Iris pigment epithelial cell (primary cell): Measurements from ENCODE around the gene SUMO4.
"Not testable (repeated sequence)": the region's sequence is repeated elsewhere in the genome, so short reads cannot be mapped to it uniquely, and the experiment has no call there.

Experiments
- DNase-seq: peaks from one replicate; pipeline ENCODE4 v3.0.0-alpha.2; 2011; ENCODE audit warnings: low read depth

Gene SUMO4

GRCh38 chr6:149431905-149432775 lies 32.1 kb downstream of the SUMO4 start:
- peak; percentile 64 for DNase-seq

GRCh38 chr6:149433405-149433804 lies 33.3 kb downstream of the SUMO4 start:
- DNase-seq: no peak

- DNase-seq: no peak
These were observed 33.8 kb downstream of the SUMO4 start for GRCh38 chr6:149433881-149434280.

GRCh38 chr6:149435919-149436586 lies 36.0 kb downstream of the SUMO4 start:
- no peak for DNase-seq

- DNase-seq: no peak
These were observed 36.6 kb downstream of the SUMO4 start for GRCh38 chr6:149436647-149437046.

- no peak for DNase-seq
These were observed 37.1 kb downstream of the SUMO4 start for GRCh38 chr6:149437212-149437611.

GRCh38 chr6:149438855-149439254 lies 38.8 kb downstream of the SUMO4 start:
- DNase-seq: no peak

GRCh38 chr6:149439626-149440025 lies 39.6 kb downstream of the SUMO4 start:
- no peak for DNase-seq

- no peak for DNase-seq
These were observed 40.9 kb downstream of the SUMO4 start for GRCh38 chr6:149440735-149441671.

GRCh38 chr6:149441740-149442139 lies 41.7 kb downstream of the SUMO4 start:
- no peak for DNase-seq

GRCh38 chr6:149443411-149444181 lies 43.5 kb downstream of the SUMO4 start:
- peak; percentile 69 for DNase-seq

GRCh38 chr6:149444360-149445094 lies 44.5 kb downstream of the SUMO4 start:
- DNase-seq: not testable (repeated sequence)

GRCh38 chr6:149445095-149445466 lies 45.0 kb downstream of the SUMO4 start:
- no peak for DNase-seq

- no peak for DNase-seq
These were observed 45.5 kb downstream of the SUMO4 start for GRCh38 chr6:149445573-149445972.

GRCh38 chr6:149446791-149447376 lies 46.8 kb downstream of the SUMO4 start:
- DNase-seq: no peak

- no peak for DNase-seq
These were observed 48.9 kb downstream of the SUMO4 start for GRCh38 chr6:149448821-149449453.

- no peak for DNase-seq
These were observed 50.0 kb downstream of the SUMO4 start for GRCh38 chr6:149449831-149450678.
